Fibroblast of lung (primary cell): ENCODE results near the gene SMPDL3B. TPM values are rescaled to one million over a fixed set of nuclear protein-coding genes. Genes with fewer than 3 reads are reported as not detected.

Experiments used
- DNase-seq, 2 donors: peaks; one replicate each; pipeline versions ENCODE4 v3.0.0 to v3.0.0-alpha.2; 2010; ENCODE audit warnings: low read depth in 2 of 2
- H2AFZ ChIP-seq: 2 replicates; pipeline ENCODE4 v1.5.1; 2012; ENCODE audit warnings: low read length, control low read depth, inconsistent platforms
- H3K27ac ChIP-seq: 2 replicates; pipeline ENCODE4 v1.5.1; 2011; ENCODE audit warnings: low read length, control low read depth; ENCODE audit not compliant: insufficient read depth
- H3K27me3 ChIP-seq: 2 replicates; pipeline ENCODE4 v1.5.1; 2011; ENCODE audit warnings: mild to moderate bottlenecking, low read length; ENCODE audit not compliant: control insufficient read depth, insufficient read depth
- H3K36me3 ChIP-seq: 2 replicates; pipeline ENCODE4 v1.5.1; 2011; ENCODE audit warnings: low read length; ENCODE audit not compliant: control insufficient read depth, insufficient read depth
- H3K4me1 ChIP-seq: 2 replicates; pipeline ENCODE4 v1.5.1; 2011; ENCODE audit warnings: low read length; ENCODE audit not compliant: control insufficient read depth, insufficient read depth; ENCODE audit errors: extremely low read depth
- H3K4me2 ChIP-seq: 2 replicates; pipeline ENCODE4 v1.5.1; 2011; ENCODE audit warnings: low read length, control low read depth; ENCODE audit not compliant: insufficient read depth; ENCODE audit errors: extremely low read depth
- H3K4me3 ChIP-seq, 4 experiments: fragments of 200-600 bp in 1 of 4; sonication (generic) in 1 of 4; replicated peaks in 1 of 4; 2 replicates each; pipeline ENCODE4 v1.5.1; 2011 to 2016; ENCODE audit warnings: low read length in 4 of 4, low read depth in 3 of 4, mild to moderate bottlenecking in 3 of 4, control low read depth in 2 of 4, inconsistent platforms in 1 of 4, mixed read lengths in 1 of 4; ENCODE audit not compliant: insufficient read depth in 1 of 4; ENCODE audit errors: control extremely low read depth in 1 of 4
- H3K79me2 ChIP-seq: 2 replicates; pipeline ENCODE4 v1.5.1; 2012; ENCODE audit warnings: mild to moderate bottlenecking, low read length, inconsistent platforms; ENCODE audit not compliant: control insufficient read depth, insufficient read depth
- H3K9ac ChIP-seq: 2 replicates; pipeline ENCODE4 v1.5.1; 2011; ENCODE audit warnings: mild to moderate bottlenecking, low read length, control low read depth; ENCODE audit not compliant: insufficient read depth
- H3K9me3 ChIP-seq: 2 replicates; pipeline ENCODE4 v1.5.1; 2012; ENCODE audit warnings: low read depth, low read length; ENCODE audit not compliant: control insufficient read depth, insufficient read depth
- H4K20me1 ChIP-seq: 2 replicates; pipeline ENCODE4 v1.5.1; 2011; ENCODE audit warnings: low read length; ENCODE audit not compliant: control insufficient read depth, insufficient read depth; ENCODE audit errors: extremely low read depth
- EZH2 ChIP-seq: IDR thresholded peaks from 2 replicates; pipeline ENCODE4 v1.5.1; 2012; ENCODE audit warnings: low read length, control low read depth, mild to moderate bottlenecking; ENCODE audit errors: missing control alignments
- polyA plus RNA-seq, 2 donors: library from polyadenylated mRNA; depleted of rRNA in 1 of 2; stranded (reverse) in 1 of 2; unstranded in 1 of 2; fragments of >200 nt; gene quantifications; 2 replicates each; pipeline ENCODE4 v1.2.1, GENCODE V29; 2011 to 2012; ENCODE audit warnings: missing spikeins in 1 of 2
- total RNA-seq: library from RNA; depleted of rRNA; stranded (reverse); fragments of >200 nt; gene quantifications from 2 replicates; pipeline ENCODE4 v1.2.1, GENCODE V29; 2014
- TF ChIP-seq, protein P1 (sequence below), 2 donors: IDR thresholded peaks in 1 of 2; conservative IDR thresholded peaks in 1 of 2; 1 replicate in 1 of 2; 2 replicates in 1 of 2; pipeline ENCODE4 v1.5.1; 2011 to 2012; ENCODE audit warnings: low read length in 2 of 2, control low read depth in 1 of 2, inconsistent platforms in 1 of 2, low read depth in 1 of 2, mild to moderate bottlenecking in 1 of 2

The SMPDL3B gene
- total and polyA plus RNA-seq, 2 donors (not counting 1 experiment from before 2014, with no cell fraction given) = 0.17 TPM; not detected in 1

GRCh38 chr1:27956761-27957160 is 22.0 kb downstream of the SMPDL3B start:
- DNase-seq = no peak

DNA sequence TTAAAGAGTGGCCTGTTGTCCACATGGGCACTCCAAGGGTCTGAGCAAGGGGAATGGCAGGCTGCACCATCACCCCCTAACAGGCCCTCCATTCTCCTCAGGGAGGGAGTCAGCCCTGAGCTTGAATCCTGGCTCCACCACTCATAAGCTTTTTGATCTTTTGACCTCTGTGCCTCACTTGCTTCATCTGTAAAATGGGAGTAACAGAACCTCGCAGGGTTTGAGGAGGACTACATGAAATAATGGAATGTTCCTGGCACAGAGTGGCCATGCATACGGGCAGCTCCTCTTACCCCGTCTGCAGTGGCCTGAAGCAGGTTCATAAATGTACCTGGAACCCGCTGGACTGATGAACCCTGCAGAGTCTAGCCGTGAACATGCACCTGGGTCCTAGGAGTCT is 22.9 kb downstream of the SMPDL3B start:
- no peaks in the 10 kb centered on the region for H3K9me3 ChIP-seq
- no peak overlapping the region for H2AFZ ChIP-seq
- no peak overlapping the region for H3K27ac ChIP-seq
- H3K27me3 ChIP-seq = peaks cover 2% of the 10 kb centered on the region
- H3K4me2 ChIP-seq = no peak overlapping the region
- H3K79me2 ChIP-seq = peaks cover 6% of the 10 kb centered on the region
- H3K9ac ChIP-seq = no peak overlapping the region
- no peaks in the 10 kb centered on the region for H4K20me1 ChIP-seq
- TF ChIP-seq, protein P1, sequence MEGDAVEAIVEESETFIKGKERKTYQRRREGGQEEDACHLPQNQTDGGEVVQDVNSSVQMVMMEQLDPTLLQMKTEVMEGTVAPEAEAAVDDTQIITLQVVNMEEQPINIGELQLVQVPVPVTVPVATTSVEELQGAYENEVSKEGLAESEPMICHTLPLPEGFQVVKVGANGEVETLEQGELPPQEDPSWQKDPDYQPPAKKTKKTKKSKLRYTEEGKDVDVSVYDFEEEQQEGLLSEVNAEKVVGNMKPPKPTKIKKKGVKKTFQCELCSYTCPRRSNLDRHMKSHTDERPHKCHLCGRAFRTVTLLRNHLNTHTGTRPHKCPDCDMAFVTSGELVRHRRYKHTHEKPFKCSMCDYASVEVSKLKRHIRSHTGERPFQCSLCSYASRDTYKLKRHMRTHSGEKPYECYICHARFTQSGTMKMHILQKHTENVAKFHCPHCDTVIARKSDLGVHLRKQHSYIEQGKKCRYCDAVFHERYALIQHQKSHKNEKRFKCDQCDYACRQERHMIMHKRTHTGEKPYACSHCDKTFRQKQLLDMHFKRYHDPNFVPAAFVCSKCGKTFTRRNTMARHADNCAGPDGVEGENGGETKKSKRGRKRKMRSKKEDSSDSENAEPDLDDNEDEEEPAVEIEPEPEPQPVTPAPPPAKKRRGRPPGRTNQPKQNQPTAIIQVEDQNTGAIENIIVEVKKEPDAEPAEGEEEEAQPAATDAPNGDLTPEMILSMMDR (conservative IDR thresholded peaks at IDR 0.05 in 1 of 2, IDR thresholded peaks at IDR 0.05 in 1 of 2; ENCODE audit: low read depth in 1 of 2, low read length in 2 of 2) = no peak
- no peak for TF ChIP-seq EZH2
- H3K4me3 ChIP-seq = no peak overlapping the region
- H3K36me3 ChIP-seq = no peaks in the 10 kb centered on the region
- peaks cover 8% of the 10 kb centered on the region for H3K4me1 ChIP-seq
- DNase-seq = no peak

More at GRCh38 chr1:27956761-27957160, 22.0 kb downstream of the SMPDL3B start:
- Histone ChIP-seq H3K4me3 (no peak overlapping the region), H3K27ac (no peak overlapping the region), H2AFZ (no peak overlapping the region), H3K4me1 (peaks cover 8% of the 10 kb centered on the region), H3K27me3 (peaks cover 2% of the 10 kb centered on the region), H3K79me2 (peaks cover 6% of the 10 kb centered on the region), H3K36me3 (no peaks in the 10 kb centered on the region), H3K9ac (no peak overlapping the region), H3K9me3 (no peaks in the 10 kb centered on the region), H4K20me1 (no peaks in the 10 kb centered on the region), H3K4me2 (no peak overlapping the region)
- TF ChIP-seq EZH2 = no peak
- TF ChIP-seq, protein P1 (conservative IDR thresholded peaks at IDR 0.05 in 1 of 2, IDR thresholded peaks at IDR 0.05 in 1 of 2; ENCODE audit: low read depth in 1 of 2, low read length in 2 of 2) = no peak

DNA sequence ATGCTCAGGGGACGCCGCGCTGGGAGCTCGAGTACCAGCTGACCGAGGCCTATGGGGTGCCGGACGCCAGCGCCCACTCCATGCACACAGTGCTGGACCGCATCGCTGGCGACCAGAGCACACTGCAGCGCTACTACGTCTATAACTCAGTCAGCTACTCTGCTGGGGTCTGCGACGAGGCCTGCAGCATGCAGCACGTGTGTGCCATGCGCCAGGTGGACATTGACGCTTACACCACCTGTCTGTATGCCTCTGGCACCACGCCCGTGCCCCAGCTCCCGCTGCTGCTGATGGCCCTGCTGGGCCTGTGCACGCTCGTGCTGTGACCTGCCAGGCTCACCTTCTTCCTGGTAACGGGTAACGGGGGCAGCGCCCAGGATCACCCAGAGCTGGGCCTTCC is 23.7 kb downstream of the SMPDL3B start:
- Histone ChIP-seq H3K4me1 (peaks cover 8% of the 10 kb centered on the region), H3K79me2 (peaks cover 8% of the 10 kb centered on the region), H3K9me3 (no peaks in the 10 kb centered on the region), H3K36me3 (no peaks in the 10 kb centered on the region), H3K4me3 (no peak overlapping the region), H3K9ac (no peak overlapping the region), H3K27ac (no peak overlapping the region), H3K4me2 (no peak overlapping the region), H2AFZ (no peak overlapping the region), H3K27me3 (peaks cover 2% of the 10 kb centered on the region), H4K20me1 (no peaks in the 10 kb centered on the region)
- no peak for DNase-seq
- TF ChIP-seq, protein P1 (conservative IDR thresholded peaks at IDR 0.05 in 1 of 2, IDR thresholded peaks at IDR 0.05 in 1 of 2; ENCODE audit: low read depth in 1 of 2, low read length in 2 of 2) = no peak
- no peak for TF ChIP-seq EZH2
